ENCODE results near the gene PPP1CA.

Gene PPP1CA

DNA sequence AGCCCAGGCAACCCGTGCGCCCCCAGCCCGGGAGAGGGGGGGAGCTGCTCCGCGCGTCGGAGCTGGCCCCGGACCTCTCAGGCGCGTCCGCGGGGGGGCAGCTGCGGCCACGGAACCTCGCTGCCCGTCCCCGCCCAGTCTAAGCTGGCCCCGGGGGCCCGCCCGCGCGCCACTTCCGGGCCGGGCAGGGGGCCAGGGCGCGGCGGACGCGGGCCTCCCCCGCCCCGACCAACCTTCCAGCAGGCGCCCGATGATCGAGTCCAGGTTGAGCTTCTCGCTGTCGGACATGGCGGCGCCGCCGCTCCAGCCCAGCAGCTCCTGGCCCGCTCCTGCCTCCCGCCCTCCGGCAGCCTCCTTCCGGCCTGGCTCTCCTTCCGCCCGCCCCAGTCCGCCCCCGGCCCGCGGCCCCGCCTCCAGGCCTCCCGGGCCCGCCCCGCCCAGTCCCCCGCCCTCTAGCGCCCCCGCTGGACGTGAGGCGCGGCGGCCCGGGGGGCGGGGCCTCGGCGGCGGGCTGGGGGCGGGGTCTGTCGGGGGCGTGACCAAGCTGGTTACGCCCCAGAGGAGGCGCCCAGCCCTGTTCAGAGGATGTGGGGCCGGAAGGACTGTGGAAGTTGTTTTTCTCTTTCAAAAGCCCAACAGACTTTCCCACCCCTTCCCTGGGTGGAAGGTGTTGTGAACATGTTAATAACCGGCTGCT lies at the start of gene PPP1CA:
TSS of gene PPP1CA (minus strand) at position 364 of the 697 bp plus-strand sequence. CDS start at position 288, 76 bp downstream.
- peaks cover 14 to 17% of the 10 kb centered on the region in 2 donors for H3K27me3 ChIP-seq (ENCODE audit: control insufficient read depth in 1 of 2, insufficient read depth in 2 of 2, low read length in 2 of 2)
- H3K27ac ChIP-seq (ENCODE audit: low read length): peak within 1 kb of the TSS; percentile 91
- H3K4me3 ChIP-seq (ENCODE audit: low read length in 2 of 2): peak within 1 kb of the TSS; percentile 73 to 88
- peak within 1 kb of the TSS; percentile 89 to 90 for H3K9ac ChIP-seq (ENCODE audit: low read length in 2 of 2)
- H3K9me3 ChIP-seq (ENCODE audit: control insufficient read depth in 2 of 2, low read length in 2 of 2): no peaks in the 10 kb centered on the region
- H3K4me1 ChIP-seq (ENCODE audit: control insufficient read depth, insufficient read depth, low read length): peaks cover 27% of the 10 kb centered on the region
- peaks cover 18 to 22% of the 10 kb centered on the region in 2 donors for H3K36me3 ChIP-seq (ENCODE audit: control insufficient read depth in 2 of 2, insufficient read depth in 2 of 2, low read length in 2 of 2)

DNA sequence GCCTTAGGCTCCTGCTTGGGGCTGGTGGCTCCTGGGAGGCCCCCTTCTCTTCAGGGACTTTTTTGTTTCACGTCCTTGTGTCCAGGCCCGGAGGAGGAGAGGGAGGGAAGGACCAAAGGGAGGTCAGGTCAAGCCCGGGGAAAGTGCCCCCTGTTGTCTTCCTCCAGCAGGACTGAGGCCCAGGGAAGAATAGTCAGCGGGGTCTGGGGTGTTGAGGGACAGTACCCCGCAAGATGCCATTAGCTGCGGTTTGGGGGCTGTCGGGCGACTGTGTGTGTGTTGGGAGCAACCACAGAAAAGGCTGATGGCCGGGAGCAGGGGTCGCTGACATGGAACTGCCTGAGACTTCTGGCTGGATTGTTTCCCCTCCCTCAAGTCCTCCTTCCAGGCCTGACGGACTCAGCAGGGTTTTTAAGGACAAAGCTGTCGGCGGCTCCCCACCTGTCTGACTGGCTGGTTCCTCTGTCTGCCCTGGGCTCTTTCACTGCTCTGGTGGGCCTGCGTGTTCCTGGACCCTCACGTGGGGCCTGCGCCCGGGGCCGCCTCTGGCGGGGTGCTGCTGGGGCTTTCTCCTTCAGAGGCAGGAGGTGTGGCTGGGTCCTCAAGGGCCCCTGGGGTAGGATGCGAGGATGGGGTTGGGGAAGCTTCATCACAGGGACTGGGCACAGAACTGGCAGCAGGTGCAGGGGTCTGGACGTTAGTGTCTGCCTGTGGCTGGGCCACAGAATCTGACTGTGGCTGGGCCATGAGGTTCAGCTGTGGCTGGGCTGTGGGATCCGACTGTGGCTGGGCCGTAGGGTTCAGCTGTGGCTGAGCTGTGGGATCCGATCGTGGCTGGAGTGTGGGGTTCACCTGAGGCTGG lies 49.4 kb upstream of the PPP1CA start:
- Histone ChIP-seq H3K27me3 (ENCODE audit: control insufficient read depth in 1 of 2, insufficient read depth in 2 of 2, low read length in 2 of 2) (no peaks in the 10 kb centered on the region), H3K4me3 (ENCODE audit: low read length in 2 of 2) (no peak overlapping the region), H3K27ac (ENCODE audit: low read length) (no peak overlapping the region), H3K9ac (ENCODE audit: low read length in 2 of 2) (no peak overlapping the region), H3K4me1 (ENCODE audit: control insufficient read depth, insufficient read depth, low read length) (no peaks in the 10 kb centered on the region), H3K36me3 (ENCODE audit: control insufficient read depth in 2 of 2, insufficient read depth in 2 of 2, low read length in 2 of 2) (no peaks in the 10 kb centered on the region), H3K9me3 (ENCODE audit: control insufficient read depth in 2 of 2, low read length in 2 of 2) (no peaks in the 10 kb centered on the region)

DNA sequence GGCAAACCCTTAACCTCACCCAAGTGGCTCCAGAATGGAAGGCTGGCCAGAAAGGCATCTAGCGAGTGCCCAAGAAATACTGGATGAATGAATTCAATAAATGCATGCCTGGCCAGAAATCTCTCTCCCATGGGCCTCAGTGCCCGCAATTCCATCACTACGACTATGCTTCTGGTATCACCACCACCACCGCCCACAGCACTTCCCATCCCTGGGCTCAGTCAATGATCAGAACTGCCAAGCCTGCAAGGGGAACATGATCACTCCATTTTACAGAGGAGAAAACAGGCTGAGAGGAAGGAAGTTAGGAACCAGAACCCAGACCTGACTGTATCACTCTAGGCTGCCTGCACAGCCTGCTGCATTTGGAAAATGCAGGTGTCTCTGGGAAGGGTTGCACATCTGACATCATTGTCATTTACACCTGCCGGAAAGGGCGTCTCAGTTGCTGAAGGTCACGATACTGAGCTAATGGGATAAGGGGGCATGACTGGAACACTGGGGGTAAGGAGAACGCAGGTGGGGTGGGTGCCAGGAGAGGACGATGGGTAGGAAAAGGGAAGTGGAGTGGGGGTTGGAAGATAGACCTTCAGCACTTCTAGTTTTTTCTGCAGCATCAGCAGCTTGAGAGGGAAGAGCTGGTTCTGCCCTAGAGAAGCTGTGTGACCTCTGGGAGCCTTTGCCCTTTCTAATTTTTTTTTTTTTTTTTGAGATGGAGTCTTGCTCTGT lies 47.6 kb upstream of the PPP1CA start:
- Histone ChIP-seq H3K9ac (ENCODE audit: low read length in 2 of 2) (no peak overlapping the region), H3K27me3 (ENCODE audit: control insufficient read depth in 1 of 2, insufficient read depth in 2 of 2, low read length in 2 of 2) (no peaks in the 10 kb centered on the region), H3K9me3 (ENCODE audit: control insufficient read depth in 2 of 2, low read length in 2 of 2) (no peaks in the 10 kb centered on the region), H3K36me3 (ENCODE audit: control insufficient read depth in 2 of 2, insufficient read depth in 2 of 2, low read length in 2 of 2) (no peaks in the 10 kb centered on the region), H3K4me3 (ENCODE audit: low read length in 2 of 2) (no peak overlapping the region), H3K4me1 (ENCODE audit: control insufficient read depth, insufficient read depth, low read length) (no peaks in the 10 kb centered on the region), H3K27ac (ENCODE audit: low read length) (no peak overlapping the region)

DNA sequence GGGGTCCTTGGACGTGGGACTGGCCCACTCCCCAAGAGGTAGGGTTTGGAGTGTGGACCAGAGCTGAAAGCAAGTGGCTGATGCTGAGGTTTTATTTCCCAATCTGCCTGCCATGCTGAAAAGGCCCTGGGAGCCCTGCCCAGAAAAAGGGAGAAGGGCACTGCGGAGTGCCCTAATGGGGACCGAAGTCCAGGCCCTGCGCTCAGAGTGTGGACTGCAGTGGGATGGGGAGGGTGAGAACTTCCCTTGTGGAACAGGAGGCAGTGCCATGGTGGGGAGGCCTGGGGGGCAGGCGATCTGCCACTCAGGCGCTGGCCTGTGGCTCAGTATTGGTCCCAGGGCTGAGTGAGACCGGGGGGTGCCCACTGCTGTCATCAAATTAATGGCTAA lies 46.6 kb upstream of the PPP1CA start:
- Histone ChIP-seq H3K4me1 (ENCODE audit: control insufficient read depth, insufficient read depth, low read length) (no peaks in the 10 kb centered on the region), H3K4me3 (ENCODE audit: low read length in 2 of 2) (no peak overlapping the region), H3K27ac (ENCODE audit: low read length) (no peak overlapping the region), H3K36me3 (ENCODE audit: control insufficient read depth in 2 of 2, insufficient read depth in 2 of 2, low read length in 2 of 2) (no peaks in the 10 kb centered on the region), H3K27me3 (ENCODE audit: control insufficient read depth in 1 of 2, insufficient read depth in 2 of 2, low read length in 2 of 2) (no peaks in the 10 kb centered on the region), H3K9me3 (ENCODE audit: control insufficient read depth in 2 of 2, low read length in 2 of 2) (no peaks in the 10 kb centered on the region), H3K9ac (ENCODE audit: low read length in 2 of 2) (no peak overlapping the region)

DNA sequence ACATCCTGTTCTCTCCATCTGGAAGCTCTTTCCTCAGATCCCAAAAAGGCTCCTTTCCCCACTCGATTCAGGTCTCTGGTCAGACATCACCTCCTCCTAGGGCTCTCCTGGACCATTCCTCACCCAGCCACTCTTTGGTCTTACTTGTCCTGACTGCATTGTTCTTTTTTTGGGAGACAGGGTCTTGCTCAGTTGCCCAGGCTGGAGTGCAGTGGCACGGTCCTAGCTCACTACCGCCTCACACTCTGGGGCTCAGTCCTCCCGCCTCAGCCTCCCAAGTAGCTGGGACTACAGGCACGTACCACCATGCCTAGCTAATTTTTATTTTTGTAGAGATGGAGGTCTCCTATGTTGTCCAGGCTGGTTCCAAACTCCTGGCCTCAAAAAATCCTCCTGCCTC lies 43.9 kb upstream of the PPP1CA start:
- Histone ChIP-seq H3K27ac (ENCODE audit: low read length) (no peak overlapping the region), H3K36me3 (ENCODE audit: control insufficient read depth in 2 of 2, insufficient read depth in 2 of 2, low read length in 2 of 2) (peaks cover 0 to 10% of the 10 kb centered on the region in 2 donors), H3K9ac (ENCODE audit: low read length in 2 of 2) (no peak overlapping the region), H3K9me3 (ENCODE audit: control insufficient read depth in 2 of 2, low read length in 2 of 2) (no peaks in the 10 kb centered on the region), H3K4me3 (ENCODE audit: low read length in 2 of 2) (no peak overlapping the region), H3K4me1 (ENCODE audit: control insufficient read depth, insufficient read depth, low read length) (peaks cover 14% of the 10 kb centered on the region), H3K27me3 (ENCODE audit: control insufficient read depth in 1 of 2, insufficient read depth in 2 of 2, low read length in 2 of 2) (no peaks in the 10 kb centered on the region)

DNA sequence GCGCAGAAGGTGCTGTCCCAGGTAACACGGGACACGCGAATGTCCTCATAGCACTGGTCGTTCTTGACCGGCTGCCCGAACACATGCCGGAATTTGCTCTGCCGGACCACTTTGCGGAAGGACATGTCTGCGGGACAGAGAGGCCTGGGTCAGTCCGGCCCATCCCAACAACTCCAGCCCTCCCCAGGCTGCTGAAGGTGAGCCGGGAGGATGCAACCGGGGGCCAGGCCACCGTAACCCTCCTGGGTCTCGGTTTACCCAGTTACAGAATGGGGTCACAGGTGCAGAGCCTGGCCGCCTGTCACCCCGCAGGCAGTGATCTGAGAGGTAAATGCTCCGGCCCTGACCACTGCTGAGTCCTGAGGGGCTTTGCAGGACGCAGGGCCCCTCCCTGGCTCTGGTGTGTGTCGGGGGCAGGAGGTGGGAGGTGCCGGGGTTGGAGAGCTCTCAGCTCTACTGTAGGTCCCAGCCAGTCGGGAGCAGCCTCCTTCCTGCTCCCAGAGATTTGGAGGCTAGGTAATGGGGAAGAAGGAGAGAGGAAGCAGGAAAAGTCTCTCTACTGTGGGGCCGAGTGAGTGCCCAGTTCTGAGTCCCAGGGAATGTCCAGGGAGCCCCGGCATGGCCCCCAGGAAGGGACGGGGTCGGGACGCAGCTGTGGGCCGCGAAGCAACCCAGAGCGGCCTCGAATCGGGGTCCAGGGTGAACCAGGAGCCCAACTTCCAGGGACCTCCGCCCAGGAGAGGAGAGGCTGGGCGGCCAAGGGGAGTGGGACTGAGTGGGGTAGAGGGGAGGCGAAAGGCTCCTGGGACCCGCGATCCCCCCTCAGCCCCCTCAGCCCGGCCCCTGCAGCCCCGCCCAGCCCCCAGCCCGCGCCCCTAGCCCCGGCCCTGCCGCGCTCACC lies 41.1 kb upstream of the PPP1CA start:
- Histone ChIP-seq H3K27ac (ENCODE audit: low read length) (peak overlapping the region; percentile 80), H3K9ac (ENCODE audit: low read length in 2 of 2) (peak overlapping the region; percentile 72 to 77), H3K27me3 (ENCODE audit: control insufficient read depth in 1 of 2, insufficient read depth in 2 of 2, low read length in 2 of 2) (no peaks in the 10 kb centered on the region), H3K4me3 (ENCODE audit: low read length in 2 of 2) (peak overlapping the region; percentile 67 to 78), H3K9me3 (ENCODE audit: control insufficient read depth in 2 of 2, low read length in 2 of 2) (no peaks in the 10 kb centered on the region), H3K36me3 (ENCODE audit: control insufficient read depth in 2 of 2, insufficient read depth in 2 of 2, low read length in 2 of 2) (peaks cover 0 to 15% of the 10 kb centered on the region in 2 donors), H3K4me1 (ENCODE audit: control insufficient read depth, insufficient read depth, low read length) (peaks cover 22% of the 10 kb centered on the region)

DNA sequence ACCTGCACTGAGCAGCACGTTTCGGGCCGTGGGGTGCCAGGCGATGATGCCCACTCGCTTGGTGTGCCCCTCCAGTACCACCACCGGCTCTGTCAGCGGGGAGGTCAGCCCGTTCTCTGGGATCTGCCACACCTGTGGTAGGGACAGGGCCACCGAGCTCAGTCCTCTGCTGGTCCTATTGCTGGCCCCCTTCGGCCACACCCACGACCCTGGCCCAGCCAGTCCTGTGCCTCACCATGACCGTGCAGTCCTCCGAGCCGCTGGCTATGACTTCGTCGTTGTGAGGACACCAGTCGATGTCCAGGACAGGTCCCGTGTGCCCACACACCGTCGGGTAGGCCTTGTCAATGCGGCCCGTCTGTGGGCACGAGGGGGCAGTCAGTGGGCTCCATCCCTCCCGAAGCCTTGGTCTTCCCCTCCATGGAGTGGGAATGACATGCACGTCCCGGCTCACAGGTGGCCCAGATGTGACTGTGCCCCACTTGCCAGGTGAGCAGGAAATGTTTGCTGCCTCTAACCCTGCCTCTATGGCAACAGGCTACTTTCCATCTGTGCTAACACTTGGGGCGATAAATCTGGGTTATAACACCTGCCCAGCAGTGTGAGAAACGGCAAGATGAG lies 40.2 kb upstream of the PPP1CA start:
- Histone ChIP-seq H3K4me3 (ENCODE audit: low read length in 2 of 2) (peak overlapping the region in 1 of 2 donors; percentile 78), H3K27ac (ENCODE audit: low read length) (no peak overlapping the region), H3K36me3 (ENCODE audit: control insufficient read depth in 2 of 2, insufficient read depth in 2 of 2, low read length in 2 of 2) (peaks cover 0 to 16% of the 10 kb centered on the region in 2 donors), H3K9ac (ENCODE audit: low read length in 2 of 2) (no peak overlapping the region), H3K4me1 (ENCODE audit: control insufficient read depth, insufficient read depth, low read length) (peaks cover 22% of the 10 kb centered on the region), H3K9me3 (ENCODE audit: control insufficient read depth in 2 of 2, low read length in 2 of 2) (no peaks in the 10 kb centered on the region), H3K27me3 (ENCODE audit: control insufficient read depth in 1 of 2, insufficient read depth in 2 of 2, low read length in 2 of 2) (no peaks in the 10 kb centered on the region)

DNA sequence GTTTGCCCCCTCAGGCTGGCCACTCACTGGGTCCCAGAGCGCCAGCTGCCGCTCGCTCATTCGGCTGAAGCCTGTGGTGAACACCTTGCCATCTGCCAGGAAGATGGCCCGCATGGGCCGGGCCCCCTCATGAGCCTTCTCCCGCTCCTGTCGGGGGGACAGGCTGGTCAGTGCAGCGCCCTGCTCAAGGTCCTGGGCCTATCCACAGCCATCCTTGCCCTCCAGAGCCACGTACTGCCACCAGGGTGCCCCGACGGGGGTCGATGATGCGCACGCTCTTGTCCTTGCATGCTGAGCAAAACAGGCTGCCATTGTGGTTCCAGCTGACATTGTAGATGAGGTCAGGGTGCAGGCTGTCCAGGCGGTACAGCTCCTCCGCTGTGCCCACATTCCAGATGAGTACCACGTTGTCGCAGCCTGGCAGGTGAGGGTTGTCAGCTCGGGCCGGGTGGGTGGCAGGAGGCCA lies 39.5 kb upstream of the PPP1CA start:
- H3K27me3 ChIP-seq (ENCODE audit: control insufficient read depth in 1 of 2, insufficient read depth in 2 of 2, low read length in 2 of 2): no peaks in the 10 kb centered on the region
- peaks cover 0 to 16% of the 10 kb centered on the region in 2 donors for H3K36me3 ChIP-seq (ENCODE audit: control insufficient read depth in 2 of 2, insufficient read depth in 2 of 2, low read length in 2 of 2)
- H3K9ac ChIP-seq (ENCODE audit: low read length in 2 of 2): no peak overlapping the region
- no peak overlapping the region for H3K4me3 ChIP-seq (ENCODE audit: low read length in 2 of 2)
- peaks cover 23% of the 10 kb centered on the region for H3K4me1 ChIP-seq (ENCODE audit: control insufficient read depth, insufficient read depth, low read length)
- H3K27ac ChIP-seq (ENCODE audit: low read length): no peak overlapping the region
- no peaks in the 10 kb centered on the region for H3K9me3 ChIP-seq (ENCODE audit: control insufficient read depth in 2 of 2, low read length in 2 of 2)

DNA sequence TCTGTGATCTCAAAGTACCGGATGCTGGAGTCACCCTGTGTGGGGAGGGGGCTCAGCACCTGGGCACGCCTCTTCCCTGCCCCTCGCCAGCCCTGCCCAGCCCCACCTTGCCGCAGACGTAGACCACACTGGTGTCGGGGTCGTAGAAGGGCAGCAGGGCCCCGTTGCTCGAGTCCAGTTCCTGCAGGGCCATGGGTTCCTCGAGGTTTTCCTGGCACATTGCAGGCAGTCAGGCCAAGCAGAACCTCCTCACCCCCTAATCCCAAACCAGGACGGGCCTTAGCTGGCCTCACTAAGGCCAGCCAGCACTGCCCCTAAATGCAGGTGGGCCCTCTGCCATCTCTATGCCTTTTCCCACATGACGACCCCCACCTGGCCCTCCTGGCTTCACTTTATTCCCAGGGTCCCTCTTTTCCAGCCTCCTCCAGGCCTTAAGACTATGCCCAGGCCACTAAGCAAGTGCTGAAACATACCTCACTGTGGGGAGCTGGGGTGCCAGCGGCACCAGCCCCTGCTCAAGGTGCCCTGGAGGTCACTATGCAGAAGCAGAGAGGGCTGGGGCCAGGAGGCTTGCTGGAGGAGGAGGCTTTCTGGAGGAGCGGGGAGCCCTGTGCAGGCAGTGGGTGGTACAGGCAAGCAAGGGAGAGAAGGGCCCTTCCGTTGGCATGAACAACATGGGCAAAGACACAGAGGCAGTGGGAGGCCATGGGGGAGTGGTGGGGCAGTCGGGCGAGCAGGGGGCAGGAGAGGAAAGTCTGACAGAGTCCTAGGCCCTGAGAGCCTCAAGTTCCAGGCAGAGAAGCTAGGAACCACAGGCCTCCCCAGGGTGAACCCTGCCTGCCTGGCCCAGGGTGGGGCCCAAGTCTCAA lies 38.8 kb upstream of the PPP1CA start:
- Histone ChIP-seq H3K27ac (ENCODE audit: low read length) (peak overlapping the region; percentile 46), H3K36me3 (ENCODE audit: control insufficient read depth in 2 of 2, insufficient read depth in 2 of 2, low read length in 2 of 2) (peaks cover 0 to 16% of the 10 kb centered on the region in 2 donors), H3K4me3 (ENCODE audit: low read length in 2 of 2) (no peak overlapping the region), H3K9ac (ENCODE audit: low read length in 2 of 2) (no peak overlapping the region), H3K27me3 (ENCODE audit: control insufficient read depth in 1 of 2, insufficient read depth in 2 of 2, low read length in 2 of 2) (no peaks in the 10 kb centered on the region), H3K9me3 (ENCODE audit: control insufficient read depth in 2 of 2, low read length in 2 of 2) (no peaks in the 10 kb centered on the region), H3K4me1 (ENCODE audit: control insufficient read depth, insufficient read depth, low read length) (peaks cover 27% of the 10 kb centered on the region)

Measured in stomach smooth muscle (tissue), 2 donors.